Testis (tissue), 3 donors: ENCODE data around the gene SOCS7. TPM values are rescaled to one million over a fixed set of nuclear protein-coding genes. Genes with fewer than 3 reads are reported as not detected.

ENCODE experiments used
- DNase-seq: peaks from one replicate; pipeline ENCODE4 v3.0.0-alpha.2; 2019
- H3K27ac ChIP-seq, 2 donors: fragments of 200-600 bp; sonication (generic); one replicate each; pipeline ENCODE4 v1.5.1; 2019
- H3K27me3 ChIP-seq: fragments of 200-600 bp; sonication (generic); one replicate; pipeline ENCODE4 v1.5.1; 2019
- H3K36me3 ChIP-seq: fragments of 200-600 bp; sonication (generic); one replicate; pipeline ENCODE4 v1.5.1; 2017; ENCODE audit warnings: low read depth; ENCODE audit errors: missing control alignments
- H3K4me1 ChIP-seq: fragments of 200-600 bp; sonication (generic); one replicate; pipeline ENCODE4 v1.5.1; 2019
- H3K4me3 ChIP-seq, 2 donors: fragments of 200-600 bp; sonication (generic); one replicate each; pipeline ENCODE4 v1.5.1; 2017 to 2019
- H3K9me3 ChIP-seq: fragments of 200-600 bp; sonication (generic); one replicate; pipeline ENCODE4 v1.5.1; 2017
- CTCF ChIP-seq, 3 experiments: fragments of 450-650 bp in 2 of 3; fragments of 200-600 bp in 1 of 3; sonication (generic) in 1 of 3; IDR thresholded peaks; one replicate each; pipeline ENCODE4 v1.5.1; 2016 to 2019; ENCODE audit warnings: antibody characterized with exemption in 3 of 3, mild to moderate bottlenecking in 2 of 3, moderate library complexity in 1 of 3
- POLR2A ChIP-seq: fragments of 450-650 bp; IDR thresholded peaks from one replicate; pipeline ENCODE4 v1.6.1; 2017; ENCODE audit warnings: antibody characterized with exemption, mild to moderate bottlenecking, moderate library complexity
- WGBS, 2 donors: methylation state at CpG; one replicate each; pipeline ENCODE4 v1.1.5; 2018; 5-methylcytosine and 5-hydroxymethylcytosine counted together
- intact Hi-C: fragments of 100-400 bp; cut with DNase I; formaldehyde crosslinking; loops from one replicate; pipeline ENCODE4 v1.15.1; 2023; ENCODE audit warnings: low total_unique reads
- polyA plus RNA-seq: library from polyadenylated mRNA; stranded (reverse); fragments of 350-450 nt; fragmentation: Illumina TruSeq; extraction: RNeasy Lipid Tissue Mini Kit (QIAGEN cat#74804); gene quantifications from one replicate; pipeline ENCODE4 v1.2.3, GENCODE V29; 2014; ENCODE audit warnings: low read depth, low replicate concordance; ENCODE audit not compliant: insufficient read depth
- total RNA-seq, 2 donors: library from RNA; depleted of rRNA; stranded (reverse); fragments of >200 nt; gene quantifications; one replicate each; pipeline ENCODE4 v1.2.3, GENCODE V29; 2016

SOCS7 gene
- total and polyA plus RNA-seq, 3 donors from 2014 or later, result 74.9 to 132 (median 132) TPM

DNA sequence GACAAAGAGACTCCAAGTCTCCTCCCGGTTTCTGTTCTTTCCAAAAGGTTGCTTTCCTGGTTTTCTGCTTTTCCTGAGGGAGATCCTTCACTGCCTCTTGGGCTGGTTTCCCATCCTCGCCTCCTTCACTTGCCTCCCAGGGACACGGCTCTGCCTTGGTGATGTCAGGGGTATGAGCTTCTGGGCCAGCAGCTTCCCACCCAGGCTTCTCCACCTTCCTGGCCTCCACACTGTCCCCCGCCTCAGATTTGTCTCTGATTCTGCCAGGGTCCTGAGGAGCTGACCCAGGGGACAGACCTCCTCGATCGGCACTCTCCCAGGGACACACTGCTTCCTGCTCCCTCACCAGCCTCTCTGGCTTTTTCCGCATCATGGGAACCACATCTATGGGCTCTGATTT is 22.4 kb upstream of the SOCS7 start:
- Histone ChIP-seq H3K27me3 (no peaks in the 10 kb centered on the region), H3K4me1 (peaks cover 22% of the 10 kb centered on the region), H3K27ac (no peak overlapping the region), H3K9me3 (no peaks in the 10 kb centered on the region), H3K4me3 (no peak overlapping the region), H3K36me3 (no peaks in the 10 kb centered on the region)
- 85 to 88% methylated on average over 7 of the region's 7 CpGs for WGBS, 2 donors
- intact Hi-C loops, result no loop called here
- TF ChIP-seq CTCF (IDR thresholded peaks at IDR 0.05), result no peak
- TF ChIP-seq POLR2A, result no peak
- no peak for DNase-seq

DNA sequence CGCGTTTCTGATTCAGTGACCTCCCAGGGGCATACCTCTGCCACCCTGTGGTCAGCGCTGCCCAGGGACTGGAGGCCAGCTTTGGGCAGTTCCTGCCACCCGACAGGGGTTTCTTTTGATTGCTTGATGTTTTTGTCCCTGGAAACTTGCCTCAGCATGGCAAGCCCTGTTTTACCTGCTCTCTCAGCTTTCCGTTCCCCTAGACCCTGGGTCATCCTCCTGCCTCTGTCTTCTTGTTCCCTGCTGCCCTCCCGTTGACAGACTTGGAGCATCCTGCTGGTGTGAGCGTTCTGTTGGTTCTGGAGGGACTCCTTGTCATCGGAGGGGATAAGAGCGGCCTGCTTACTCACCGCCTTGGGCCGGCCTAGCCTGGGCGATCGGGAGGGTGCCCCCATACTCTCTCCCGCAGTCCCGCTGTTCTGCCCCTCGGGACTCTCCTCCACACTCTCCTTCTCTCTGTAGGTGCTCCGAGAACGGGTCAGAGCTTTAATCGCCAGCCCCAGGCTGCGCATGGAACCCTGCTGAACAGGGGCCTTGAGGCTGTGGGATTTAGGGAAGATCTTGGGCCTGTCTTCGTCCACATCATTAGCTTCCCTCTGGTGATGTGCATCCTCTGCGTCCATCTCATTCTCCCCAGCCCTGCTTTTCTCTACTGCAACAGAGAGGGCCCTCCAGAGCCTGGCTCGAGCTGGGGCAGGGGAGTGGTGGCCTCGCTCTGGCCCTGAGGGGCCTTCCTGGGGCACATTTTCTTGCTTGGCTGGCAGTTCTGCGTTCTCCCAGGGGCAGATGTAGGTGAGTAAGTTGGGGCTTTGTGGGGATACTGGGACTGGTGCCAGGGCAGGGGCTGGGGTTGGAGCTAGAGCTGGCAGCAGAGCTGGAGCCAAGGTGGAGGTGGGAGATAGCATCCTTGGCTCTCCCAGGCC is 21.6 kb upstream of the SOCS7 start:
- intact Hi-C loops, result no loop called here
- Histone ChIP-seq H3K4me3 (no peak overlapping the region), H3K36me3 (no peaks in the 10 kb centered on the region), H3K9me3 (no peaks in the 10 kb centered on the region), H3K27ac (no peak overlapping the region), H3K4me1 (peaks cover 15% of the 10 kb centered on the region), H3K27me3 (no peaks in the 10 kb centered on the region)
- no peak for TF ChIP-seq POLR2A
- TF ChIP-seq CTCF (IDR thresholded peaks at IDR 0.05), result no peak
- no peak for DNase-seq
- 93 to 95% methylated on average over 25 of the region's 25 CpGs for WGBS, 2 donors

- Histone ChIP-seq H3K36me3 (no peaks in the 10 kb centered on the region), H3K27ac (no peak overlapping the region), H3K9me3 (no peaks in the 10 kb centered on the region), H3K27me3 (no peaks in the 10 kb centered on the region), H3K4me1 (peaks cover 8% of the 10 kb centered on the region), H3K4me3 (no peak overlapping the region)
- no peak for DNase-seq
- WGBS, 2 donors, result 92 to 93% methylated on average over 6 to 23 of the region's 23 CpGs
- intact Hi-C loops, result no loop called here
- no peak for TF ChIP-seq POLR2A
- no peak for TF ChIP-seq CTCF (IDR thresholded peaks at IDR 0.05)
Measured at GRCh38 chr17:38330941-38331411, 20.7 kb upstream of the SOCS7 start.

GRCh38 chr17:38332735-38333134 is 18.9 kb upstream of the SOCS7 start:
- Histone ChIP-seq H3K4me3 (no peak overlapping the region), H3K27me3 (no peaks in the 10 kb centered on the region), H3K9me3 (no peaks in the 10 kb centered on the region), H3K27ac (no peak overlapping the region), H3K36me3 (no peaks in the 10 kb centered on the region), H3K4me1 (no peaks in the 10 kb centered on the region)
- DNase-seq, result no peak
- WGBS, 2 donors, result 88 to 91% methylated on average over 6 to 7 of the region's 7 CpGs
- intact Hi-C loops, result no loop called here
- no peak for TF ChIP-seq CTCF (IDR thresholded peaks at IDR 0.05)
- TF ChIP-seq POLR2A, result no peak
